PC-3 (cell line): ENCODE measurements around the gene ZC2HC1C. TPM values are rescaled to one million over a fixed set of nuclear protein-coding genes. Genes with fewer than 3 reads are reported as not detected.

Source experiments
- ATAC-seq: fragments of 200-7000 bp; cut with Tn5 transposase; 2 replicates; pipeline ENCODE4 v1.9.1; 2020; ENCODE audit warnings: mild to moderate bottlenecking, moderate library complexity
- BruUV-seq: library from RNA; stranded (reverse); fragments of 400-500 nt; replicated peaks from 2 replicates; lab custom pipeline; 2021; lab: Mats Ljungman, UMichigan
- CTCF ChIA-PET: fragments of 300-600 bp; sonication (Branson Sonifier 250); formaldehyde crosslinking; loops from one replicate; lab custom pipeline; 2022; ENCODE audit warnings: antibody characterized with exemption; lab: Charles Lee
- POLR2A ChIA-PET: fragments of 300-600 bp; sonication (Branson Sonifier 250); formaldehyde crosslinking; loops from one replicate; lab custom pipeline; 2022; ENCODE audit warnings: antibody characterized with exemption; ENCODE audit not compliant: unreplicated experiment; lab: Charles Lee
- DNase-seq: peaks from one replicate; pipeline ENCODE4 v3.0.0-alpha.2; 2015
- H2AFZ ChIP-seq: fragments of 300-600 bp; sonication (generic); 2 replicates; pipeline ENCODE4 v1.6.0; 2016; ENCODE audit warnings: antibody characterized with exemption, low read length
- H3F3A ChIP-seq: fragments of 300-600 bp; sonication (generic); one replicate; pipeline ENCODE4 v1.6.0; 2017; ENCODE audit warnings: antibody characterized with exemption, low read length, control low read depth, mild to moderate bottlenecking; ENCODE audit not compliant: unreplicated experiment
- H3K27ac ChIP-seq: fragments of 300-600 bp; sonication (generic); 2 replicates; pipeline ENCODE4 v1.5.1; 2016; ENCODE audit warnings: mild to moderate bottlenecking, low read length
- H3K27me3 ChIP-seq: fragments of 300-600 bp; sonication (generic); 2 replicates; pipeline ENCODE4 v1.6.1; 2016; ENCODE audit warnings: low read length, mixed read lengths
- H3K36me3 ChIP-seq: fragments of 300-600 bp; sonication (generic); 2 replicates; pipeline ENCODE4 v1.6.1; 2016; ENCODE audit warnings: low read depth, mixed run types, low read length, mixed read lengths
- H3K4me1 ChIP-seq: fragments of 300-600 bp; sonication (generic); 2 replicates; pipeline ENCODE4 v1.5.1; 2016; ENCODE audit warnings: low read length; ENCODE audit not compliant: insufficient read depth
- H3K4me2 ChIP-seq: fragments of 300-600 bp; sonication (generic); 2 replicates; pipeline ENCODE4 v1.6.0; 2016; ENCODE audit warnings: low read length
- H3K4me3 ChIP-seq: fragments of 300-600 bp; sonication (generic); 2 replicates; pipeline ENCODE4 v1.5.1; 2016; ENCODE audit warnings: mild to moderate bottlenecking, low read length, mixed read lengths
- H3K79me2 ChIP-seq: fragments of 300-600 bp; sonication (generic); 2 replicates; pipeline ENCODE4 v1.6.1; 2017; ENCODE audit warnings: low read length, mixed read lengths
- H3K9ac ChIP-seq: fragments of 300-600 bp; sonication (generic); 2 replicates; pipeline ENCODE4 v1.6.0; 2016; ENCODE audit warnings: mild to moderate bottlenecking, low read length
- H3K9me2 ChIP-seq: fragments of 300-600 bp; sonication (generic); replicated peaks from 2 replicates; pipeline ENCODE4 v1.6.1; 2016; ENCODE audit warnings: mixed run types, low read length, mixed read lengths
- H3K9me3 ChIP-seq: fragments of 300-600 bp; sonication (generic); 2 replicates; pipeline ENCODE4 v1.6.1; 2016; ENCODE audit warnings: low read length, mixed read lengths
- H4K20me1 ChIP-seq: fragments of 300-600 bp; sonication (generic); 2 replicates; pipeline ENCODE4 v1.6.1; 2016; ENCODE audit warnings: low read length, mixed read lengths
- EZH2 ChIP-seq: fragments of 300-600 bp; sonication (generic); IDR thresholded peaks from one replicate; pipeline ENCODE4 v1.6.1; 2017; ENCODE audit warnings: antibody characterized with exemption, mild to moderate bottlenecking, low read length; ENCODE audit not compliant: unreplicated experiment
- EZH2phosphoT487 ChIP-seq: fragments of 300-600 bp; sonication (generic); IDR thresholded peaks from 2 replicates; pipeline ENCODE4 v1.6.1; 2018; ENCODE audit warnings: mild to moderate bottlenecking, antibody characterized with exemption, low read length, borderline replicate concordance
- intact Hi-C: fragments of 100-400 bp; cut with micrococcal nuclease; formaldehyde crosslinking; loops from 2 replicates; pipeline ENCODE4 v1.9.0; 2023
- total RNA-seq: library from RNA; depleted of rRNA; stranded (reverse); fragments of >200 nt; gene quantifications from 2 replicates; pipeline ENCODE4 v1.2.3, GENCODE V29; 2014
- TF ChIP-seq, protein P1 (sequence below): fragments of 300-600 bp; sonication (generic); conservative IDR thresholded peaks from 2 replicates; pipeline ENCODE4 v1.5.1; 2017; ENCODE audit warnings: antibody characterized with exemption, low read depth, mild to moderate bottlenecking, low read length

Gene ZC2HC1C
- total RNA-seq, 1 experiment from 2014 or later, result 3.4 TPM

- TF ChIP-seq, protein P1, sequence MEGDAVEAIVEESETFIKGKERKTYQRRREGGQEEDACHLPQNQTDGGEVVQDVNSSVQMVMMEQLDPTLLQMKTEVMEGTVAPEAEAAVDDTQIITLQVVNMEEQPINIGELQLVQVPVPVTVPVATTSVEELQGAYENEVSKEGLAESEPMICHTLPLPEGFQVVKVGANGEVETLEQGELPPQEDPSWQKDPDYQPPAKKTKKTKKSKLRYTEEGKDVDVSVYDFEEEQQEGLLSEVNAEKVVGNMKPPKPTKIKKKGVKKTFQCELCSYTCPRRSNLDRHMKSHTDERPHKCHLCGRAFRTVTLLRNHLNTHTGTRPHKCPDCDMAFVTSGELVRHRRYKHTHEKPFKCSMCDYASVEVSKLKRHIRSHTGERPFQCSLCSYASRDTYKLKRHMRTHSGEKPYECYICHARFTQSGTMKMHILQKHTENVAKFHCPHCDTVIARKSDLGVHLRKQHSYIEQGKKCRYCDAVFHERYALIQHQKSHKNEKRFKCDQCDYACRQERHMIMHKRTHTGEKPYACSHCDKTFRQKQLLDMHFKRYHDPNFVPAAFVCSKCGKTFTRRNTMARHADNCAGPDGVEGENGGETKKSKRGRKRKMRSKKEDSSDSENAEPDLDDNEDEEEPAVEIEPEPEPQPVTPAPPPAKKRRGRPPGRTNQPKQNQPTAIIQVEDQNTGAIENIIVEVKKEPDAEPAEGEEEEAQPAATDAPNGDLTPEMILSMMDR, result no peak
- TF ChIP-seq EZH2phosphoT487 (no peak), EZH2 (no peak)
- Histone ChIP-seq H3F3A (no peaks in the 10 kb centered on the region), H3K27me3 (no peaks in the 10 kb centered on the region), H3K27ac (no peak overlapping the region), H3K79me2 (peaks cover 16% of the 10 kb centered on the region), H3K36me3 (peaks cover 5% of the 10 kb centered on the region; the same call in 1 of the 2 replicates), H3K4me2 (no peak overlapping the region), H4K20me1 (no peaks in the 10 kb centered on the region), H3K4me3 (no peak overlapping the region), H2AFZ (no peak overlapping the region), H3K9me2 (no peaks in the 10 kb centered on the region), H3K9me3 (no peaks in the 10 kb centered on the region), H3K9ac (no peak overlapping the region), H3K4me1 (peaks cover 11% of the 10 kb centered on the region)
- no peak for DNase-seq
- intact Hi-C loops, result no loop called here
- CTCF ChIA-PET, result no interaction called here
- no TSS peak for BruUV-seq
- POLR2A ChIA-PET, result no interaction called here
- ATAC-seq, result no peak
These were observed 15.0 kb upstream of the ZC2HC1C start for GRCh38 chr14:75054421-75054820.

DNA sequence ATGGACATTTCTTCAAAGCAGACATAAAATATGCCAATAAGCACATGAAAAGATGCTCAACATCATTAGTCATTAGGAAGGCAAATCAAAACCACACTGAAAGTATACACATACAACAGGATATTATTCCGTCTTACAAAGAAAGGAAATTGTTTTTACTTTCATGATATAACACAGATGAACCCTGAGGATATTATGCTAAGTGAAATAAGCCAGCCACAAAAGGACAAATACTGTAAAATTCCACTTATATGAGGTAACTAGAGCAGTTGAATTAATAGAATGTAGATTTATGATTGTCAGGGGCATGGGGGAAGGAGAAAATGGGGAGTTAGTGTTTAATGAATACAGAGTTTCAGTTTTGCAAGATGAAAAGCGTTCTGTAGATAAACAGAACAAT is 9.8 kb upstream of the ZC2HC1C start:
- POLR2A ChIA-PET, result no interaction called here
- BruUV-seq, result no TSS peak
- Histone ChIP-seq H3K9me3 (no peaks in the 10 kb centered on the region), H3F3A (no peaks in the 10 kb centered on the region), H3K36me3 (peaks cover 13% of the 10 kb centered on the region), H3K9ac (no peak overlapping the region), H3K4me2 (no peak overlapping the region), H4K20me1 (no peaks in the 10 kb centered on the region), H3K4me3 (no peak overlapping the region), H3K27ac (no peak overlapping the region), H3K4me1 (peaks cover 12% of the 10 kb centered on the region), H3K9me2 (no peaks in the 10 kb centered on the region), H3K79me2 (peaks cover 21% of the 10 kb centered on the region), H3K27me3 (no peaks in the 10 kb centered on the region), H2AFZ (no peak overlapping the region)
- CTCF ChIA-PET, result no interaction called here
- ATAC-seq, result peak; percentile 8; the same call in 1 of the 2 replicates
- intact Hi-C loops, result loop anchor here (5.0 kb wide), 2 partner anchors 57 to 72 kb away; partner anchors contain the start of gene EIF2B2
- DNase-seq, result peak; percentile 33
- TF ChIP-seq, protein P1, result no peak
- TF ChIP-seq EZH2phosphoT487, result no peak
- TF ChIP-seq EZH2, result no peak

DNA sequence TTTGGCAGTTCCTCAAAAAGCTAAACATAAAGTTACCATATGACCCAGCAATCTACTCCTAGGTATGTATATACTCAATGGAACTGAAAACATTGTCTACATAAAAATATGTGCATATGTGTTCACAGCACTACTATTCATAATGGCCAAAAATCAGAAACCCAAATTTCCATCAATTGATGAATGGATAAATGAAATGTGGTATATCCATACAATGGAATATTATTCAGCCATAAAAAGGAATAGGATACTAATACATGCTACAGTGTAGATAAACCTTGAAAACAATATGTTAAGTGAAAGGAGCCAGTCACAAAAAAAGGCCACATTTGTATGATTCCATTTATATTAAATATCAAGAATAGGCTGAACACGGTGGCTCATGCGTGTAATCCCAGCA is 9.0 kb upstream of the ZC2HC1C start:
- DNase-seq (no peak), ATAC-seq (no peak)
- Histone ChIP-seq H2AFZ (no peak overlapping the region), H3K27me3 (no peaks in the 10 kb centered on the region), H3K4me1 (peaks cover 10% of the 10 kb centered on the region), H3K4me3 (no peak overlapping the region), H3K9me2 (no peaks in the 10 kb centered on the region), H3F3A (no peaks in the 10 kb centered on the region), H3K79me2 (peaks cover 21% of the 10 kb centered on the region), H3K36me3 (peaks cover 13% of the 10 kb centered on the region), H3K9ac (no peak overlapping the region), H3K27ac (no peak overlapping the region), H3K9me3 (no peaks in the 10 kb centered on the region), H4K20me1 (no peaks in the 10 kb centered on the region), H3K4me2 (no peak overlapping the region)
- CTCF ChIA-PET, result no interaction called here
- BruUV-seq, result no TSS peak
- intact Hi-C loops, result loop anchor here (5.0 kb wide), 2 partner anchors 58 to 73 kb away; partner anchors contain the start of gene EIF2B2
- POLR2A ChIA-PET, result no interaction called here
- TF ChIP-seq EZH2phosphoT487 (no peak), EZH2 (no peak)
- TF ChIP-seq, protein P1, result no peak
